HG03457 (cell line): ENCODE results near the gene BABAM1.

Source experiments
- ATAC-seq: cut with Tn5 transposase; IDR thresholded peaks from one replicate; pipeline ENCODE4 v1.9.1; 2021; ENCODE audit warnings: moderate number of reproducible peaks; ENCODE audit not compliant: unreplicated experiment

The BABAM1 gene

GRCh38 chr19:17302391-17303166 is 35.3 kb downstream of the BABAM1 start:
- no peak for ATAC-seq

DNA sequence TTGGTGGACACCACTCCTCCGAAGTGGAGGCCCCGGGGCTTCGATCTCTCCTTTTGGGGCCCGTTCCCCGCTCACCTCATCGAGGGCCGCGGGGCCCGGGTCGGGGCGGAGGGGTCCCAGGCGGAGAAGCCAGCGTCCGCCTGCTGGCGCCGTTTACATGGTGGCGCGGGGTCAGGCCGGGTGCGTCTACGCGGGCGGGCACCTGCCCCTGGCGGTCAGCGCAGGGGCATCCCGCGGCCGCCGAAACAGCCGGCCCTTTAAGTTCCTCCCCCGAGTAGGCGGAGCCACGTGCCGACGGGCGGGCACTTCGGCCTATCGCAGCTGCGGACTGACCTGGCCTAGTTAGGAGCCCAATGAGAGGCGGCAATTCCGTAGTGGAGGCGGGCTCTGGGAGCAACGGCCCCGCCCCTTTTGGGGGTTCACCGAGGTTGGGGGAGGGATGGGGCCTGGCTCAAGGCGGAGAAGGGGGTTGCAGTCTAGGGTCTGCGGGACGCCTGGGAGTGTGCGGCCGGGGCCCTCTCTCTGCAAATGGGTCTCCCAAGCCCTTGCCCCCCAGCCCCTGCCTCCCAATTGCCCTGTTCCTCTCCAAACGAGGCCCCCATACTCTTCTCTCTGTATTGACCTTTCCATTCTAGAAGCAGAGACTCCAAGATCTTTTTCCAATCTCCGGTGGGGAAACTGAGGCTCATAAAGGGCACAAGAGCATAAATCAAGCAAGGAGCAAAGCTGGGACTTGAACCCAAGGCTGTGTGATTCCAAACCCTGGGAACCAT is 36.1 kb downstream of the BABAM1 start, which contains the start of gene ABHD8:
ABHD8 (minus strand) TSS at position 259 of the 773 bp plus-strand sequence. CDS start 1,809 bp downstream, outside the sequence.
- ATAC-seq = peak; percentile 32

DNA sequence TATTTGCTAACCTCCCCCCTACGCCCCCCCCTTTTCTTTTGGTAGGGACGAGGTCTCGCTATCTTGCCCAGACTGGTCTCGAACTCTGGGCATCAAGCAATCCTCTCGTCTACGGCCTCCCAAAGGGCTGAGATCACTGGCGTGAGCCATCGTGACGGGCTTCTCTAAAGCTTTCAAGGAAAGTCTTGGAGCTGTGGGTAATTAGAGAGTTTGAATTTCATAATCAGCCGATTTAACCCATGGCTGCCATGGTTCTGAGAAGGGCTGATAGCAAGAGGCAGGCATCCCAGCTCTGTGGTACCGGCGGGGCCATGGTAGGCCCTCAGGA is 36.7 kb downstream of the BABAM1 start:
- no peak for ATAC-seq

- ATAC-seq = no peak
Measured at GRCh38 chr19:17304386-17305215, 37.4 kb downstream of the BABAM1 start.

- no peak for ATAC-seq
Measured at GRCh38 chr19:17305216-17305516, 37.9 kb downstream of the BABAM1 start.

GRCh38 chr19:17305517-17306284 is 38.5 kb downstream of the BABAM1 start, which contains the start of gene MRPL34:
Gene MRPL34, plus strand, starts transcription at chr19:17305872. Its CDS starts 21 bp downstream, at chr19:17305893.
- peak; percentile 51 for ATAC-seq

DNA sequence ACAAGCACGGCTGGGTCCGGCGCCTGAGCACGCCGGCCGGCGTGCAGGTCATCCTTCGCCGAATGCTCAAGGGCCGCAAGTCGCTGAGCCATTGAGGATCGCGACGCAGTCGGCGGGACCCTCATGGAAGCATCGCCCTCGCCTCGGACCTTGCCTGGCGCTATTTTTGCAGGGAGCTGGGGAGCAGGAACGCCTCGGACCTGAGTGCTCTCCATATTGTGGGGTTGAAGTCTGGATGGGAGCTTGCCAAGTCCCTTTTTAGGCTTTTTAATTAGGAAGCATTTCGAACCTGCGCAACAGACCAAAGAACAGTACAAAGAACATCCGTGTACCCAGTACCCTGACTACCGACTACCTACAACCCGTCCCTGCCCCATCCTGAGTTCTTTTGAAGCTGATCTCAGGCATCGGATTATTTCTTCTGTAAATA is 39.1 kb downstream of the BABAM1 start:
- no peak for ATAC-seq

GRCh38 chr19:17307876-17308377 is 40.7 kb downstream of the BABAM1 start:
- ATAC-seq = no peak

DNA sequence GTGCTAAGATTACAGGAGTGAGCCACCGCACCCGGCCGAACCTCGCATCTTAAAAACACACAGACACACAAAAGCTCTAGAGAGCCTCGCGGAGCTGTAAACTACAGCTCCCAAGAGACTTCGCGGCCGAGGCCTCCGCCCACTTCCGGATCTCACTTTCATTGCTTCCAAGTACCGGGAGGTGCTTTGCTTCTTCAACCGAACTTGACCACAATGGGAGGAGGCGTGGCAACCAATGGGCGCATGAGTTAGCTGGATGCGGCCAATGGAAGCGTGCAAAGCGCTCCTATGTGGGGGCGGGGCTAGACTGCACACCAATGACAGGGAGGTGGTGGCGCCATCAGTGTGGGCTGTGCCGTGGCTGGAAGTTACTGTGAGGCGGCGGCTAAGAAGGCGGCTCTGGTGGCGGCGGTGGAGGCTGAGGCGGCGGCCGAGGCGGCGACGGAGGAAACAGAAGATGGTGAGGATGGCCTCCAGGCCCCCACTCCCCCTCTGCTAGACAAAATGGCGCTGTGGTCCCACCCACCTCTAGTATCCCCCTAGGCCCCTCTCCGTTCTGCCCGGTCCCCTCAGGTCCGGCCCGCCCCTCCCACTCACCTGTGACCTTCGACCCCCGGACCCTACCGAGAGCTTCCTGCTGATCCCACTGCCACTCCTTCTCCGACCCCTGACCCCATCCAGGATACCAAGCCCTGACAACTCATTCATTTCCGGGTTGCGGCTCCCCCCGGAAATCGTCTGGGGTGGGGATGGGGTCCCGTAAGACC is 42.1 kb downstream of the BABAM1 start, which contains the start of gene DDA1:
DDA1 (plus strand) TSS at position 366 of the 767 bp plus-strand sequence; CDS start at position 458, 92 bp downstream.
- ATAC-seq = peak; percentile 27

DNA sequence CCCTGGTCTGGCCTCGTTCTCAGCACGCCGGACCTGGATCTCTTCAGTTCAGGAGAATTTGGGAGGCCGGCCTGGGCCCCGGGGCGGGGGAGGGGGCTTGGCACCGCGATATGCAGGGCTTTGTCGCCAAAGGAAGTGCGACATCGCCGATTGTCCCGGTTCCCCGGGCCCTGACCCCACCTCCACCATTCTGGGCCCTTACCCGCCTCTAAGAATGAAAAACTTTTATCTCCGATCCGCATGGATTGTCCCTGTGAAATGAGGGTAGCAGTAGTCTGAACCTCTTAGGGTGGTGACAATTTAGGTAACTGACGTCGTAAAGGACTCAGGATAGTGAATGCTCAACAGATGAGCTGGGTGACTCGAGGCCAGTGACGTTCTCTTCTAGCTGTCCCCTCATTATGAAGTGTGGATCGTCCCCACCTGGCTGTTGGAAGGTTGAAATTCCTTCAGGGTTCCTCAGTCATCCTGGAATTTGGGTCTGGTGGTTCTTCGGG is 42.8 kb downstream of the BABAM1 start:
- no peak for ATAC-seq

DNA sequence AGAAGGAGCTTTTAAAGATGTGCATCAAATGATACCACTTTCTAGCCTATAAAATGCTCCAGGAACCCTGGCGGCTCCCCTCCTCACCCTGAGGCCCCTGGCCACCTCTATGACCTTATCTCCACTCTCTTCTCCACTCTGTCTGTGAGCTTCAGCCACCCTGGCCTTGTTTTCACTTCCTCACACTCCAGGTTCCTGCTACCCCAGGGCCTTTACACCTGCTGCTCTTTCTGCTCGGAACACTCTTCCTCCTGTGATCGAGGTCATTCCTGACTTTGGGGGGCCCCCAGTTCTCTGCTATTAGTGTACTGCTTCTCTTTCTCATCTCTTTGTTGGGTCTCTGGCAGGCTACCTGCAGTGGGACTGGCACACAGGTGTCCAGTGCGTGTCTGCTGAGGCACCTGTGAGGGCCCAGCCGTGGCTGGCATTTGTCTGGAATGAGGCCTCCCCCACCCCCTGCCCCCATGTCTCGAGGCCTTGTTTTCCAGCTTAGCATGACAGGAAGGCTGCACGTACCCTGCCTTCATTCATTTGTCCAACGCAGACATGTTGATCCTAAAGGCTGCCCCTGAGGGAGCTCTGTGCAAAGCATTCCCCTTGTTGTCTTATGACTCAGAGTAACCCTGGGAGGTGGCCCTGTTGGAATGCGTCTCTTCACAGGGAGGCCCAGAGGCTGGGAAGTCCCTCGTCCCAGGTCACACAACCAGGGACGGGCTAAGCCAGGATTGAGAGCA is 44.4 kb downstream of the BABAM1 start:
- ATAC-seq = no peak

DNA sequence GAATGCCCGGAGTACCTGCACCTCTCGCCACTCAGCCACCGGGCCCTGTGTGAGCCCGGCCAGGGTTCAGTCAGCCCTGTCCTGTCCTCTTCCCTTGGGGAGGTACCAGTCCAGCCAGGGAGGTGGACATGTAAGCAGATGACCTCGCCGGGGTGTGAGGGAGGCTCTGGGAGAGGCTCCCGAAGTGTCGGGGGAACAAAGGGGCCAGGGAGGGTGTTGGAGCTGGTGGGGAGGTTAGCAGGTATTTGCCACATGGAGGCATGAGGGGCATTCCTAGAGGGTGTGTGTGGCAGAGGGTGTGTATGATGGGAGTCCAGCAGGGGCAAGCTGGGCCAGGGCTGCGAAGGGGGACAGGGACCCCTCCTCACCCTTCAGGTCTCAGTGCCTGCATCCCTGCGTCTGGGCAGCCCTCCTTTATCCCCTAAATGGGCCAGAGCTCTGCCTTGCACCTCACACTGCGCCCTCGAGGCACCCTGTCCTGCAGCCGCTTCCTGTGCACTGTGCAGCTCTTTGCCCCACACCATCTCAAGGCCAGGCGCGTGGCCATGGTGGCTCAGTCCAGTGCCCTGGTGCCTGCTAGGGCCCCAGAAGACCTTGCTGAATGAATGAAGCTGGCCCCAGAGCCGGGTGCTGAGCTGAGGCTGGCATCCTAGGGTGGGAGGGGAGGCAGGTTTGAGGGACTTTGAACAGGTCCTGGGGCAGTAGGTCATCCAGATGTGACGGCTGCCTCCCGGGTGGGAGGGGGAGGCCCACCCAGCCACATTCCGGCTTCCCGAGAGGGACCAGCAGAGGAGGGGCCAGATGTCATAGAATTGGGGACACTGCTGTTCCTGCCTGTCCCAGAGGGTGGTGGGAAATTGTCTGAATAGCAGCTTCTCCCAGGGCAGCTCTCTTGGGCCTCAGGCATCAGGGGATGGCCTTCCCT is 45.2 kb downstream of the BABAM1 start:
- ATAC-seq = no peak

DNA sequence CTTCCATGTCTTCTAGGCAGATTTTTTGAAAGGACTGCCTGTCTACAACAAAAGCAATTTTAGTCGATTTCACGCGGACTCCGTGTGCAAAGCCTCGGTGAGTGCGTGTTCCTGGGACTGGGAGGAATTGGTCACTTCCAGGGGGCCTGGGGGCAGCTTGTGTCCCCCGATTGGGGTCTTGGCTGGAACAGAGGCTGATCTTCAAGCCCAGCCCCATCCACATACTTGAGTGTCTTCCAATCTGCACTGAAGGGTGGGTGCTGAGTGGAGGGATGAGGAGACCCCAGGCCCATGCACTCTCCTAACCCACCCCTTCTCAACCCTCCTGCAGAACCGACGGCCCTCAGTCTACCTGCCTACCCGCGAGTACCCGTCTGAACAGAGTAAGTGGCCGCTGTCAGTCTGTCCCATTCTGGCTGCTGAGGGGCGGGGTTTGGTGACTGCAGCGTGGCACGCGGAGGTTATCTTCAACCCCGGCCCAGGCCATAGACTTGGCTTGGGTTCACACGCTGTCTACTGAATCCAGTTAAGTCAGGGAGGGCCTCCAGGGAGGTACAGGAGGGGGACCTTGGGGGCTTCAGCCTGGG is 46.9 kb downstream of the BABAM1 start:
- no peak for ATAC-seq

- ATAC-seq = no peak
Measured at GRCh38 chr19:17318966-17319365, 51.7 kb downstream of the BABAM1 start.

GRCh38 chr19:17319473-17320238 is 52.4 kb downstream of the BABAM1 start:
- no peak for ATAC-seq

GRCh38 chr19:17320435-17320834 is 53.2 kb downstream of the BABAM1 start:
- ATAC-seq = no peak
